Panc1 (cell line): Measurements from ENCODE around the gene CFAP69. TPM values are rescaled to one million over a fixed set of nuclear protein-coding genes. Genes with fewer than 3 reads are reported as not detected.

ENCODE experiments used
- ATAC-seq: fragments of 200-7000 bp; cut with Tn5 transposase; 2 replicates; pipeline ENCODE4 v1.9.1; 2020; ENCODE audit warnings: mild to moderate bottlenecking, moderate library complexity
- BruUV-seq: library from RNA; stranded (reverse); fragments of 400-500 nt; replicated peaks from 2 replicates; lab custom pipeline; 2021; lab: Mats Ljungman, UMichigan
- CTCF ChIA-PET: fragments of 300-600 bp; sonication (Branson Sonifier 250); formaldehyde crosslinking; loops from one replicate; lab custom pipeline; 2022; ENCODE audit warnings: antibody characterized with exemption; lab: Charles Lee
- POLR2A ChIA-PET: fragments of 300-600 bp; sonication (Branson Sonifier 250); formaldehyde crosslinking; loops from one replicate; lab custom pipeline; 2022; ENCODE audit warnings: antibody characterized with exemption; lab: Charles Lee
- DNase-seq: peaks from one replicate; pipeline ENCODE4 v3.0.0-alpha.2; 2010; ENCODE audit warnings: low read depth, low spot score
- H3K27ac ChIP-seq: 2 replicates; pipeline ENCODE4 v1.5.1; 2011; ENCODE audit warnings: mild to moderate bottlenecking, low read length, inconsistent platforms
- H3K27me3 ChIP-seq: fragments of 200-500 bp; sonication (Bioruptor generic); 2 replicates; pipeline ENCODE4 v1.6.0; 2014; ENCODE audit warnings: low read length, inconsistent platforms; ENCODE audit not compliant: control insufficient read depth, insufficient read depth
- H3K36me3 ChIP-seq: fragments of 200-500 bp; sonication (Bioruptor generic); 2 replicates; pipeline ENCODE4 v1.5.1; 2014; ENCODE audit warnings: inconsistent platforms, mild to moderate bottlenecking, low read length, moderate library complexity; ENCODE audit not compliant: control insufficient read depth, insufficient read depth
- H3K4me1 ChIP-seq: 2 replicates; pipeline ENCODE4 v1.5.1; 2011; ENCODE audit warnings: inconsistent platforms, mild to moderate bottlenecking, low read length, moderate library complexity; ENCODE audit not compliant: control insufficient read depth, insufficient read depth
- H3K4me3 ChIP-seq, 2 experiments: 2 replicates each; pipeline ENCODE4 v1.5.1; 2011 to 2012; ENCODE audit warnings: low read depth in 2 of 2, low read length in 2 of 2, mild to moderate bottlenecking in 2 of 2, inconsistent platforms in 1 of 2, moderate library complexity in 1 of 2
- H3K9me3 ChIP-seq: fragments of 200-500 bp; sonication (Bioruptor generic); 2 replicates; pipeline ENCODE4 v1.5.1; 2014; ENCODE audit warnings: low read depth, mild to moderate bottlenecking, inconsistent platforms, low read length, moderate library complexity; ENCODE audit not compliant: control insufficient read depth, insufficient read depth
- CTCF ChIP-seq: fragments of 450-650 bp; IDR thresholded peaks from 2 replicates; pipeline ENCODE4 v1.5.1; 2017; ENCODE audit warnings: mild to moderate bottlenecking
- POLR2AphosphoS5 ChIP-seq: IDR thresholded peaks from 2 replicates; pipeline ENCODE4 v1.6.1; 2012; ENCODE audit warnings: mild to moderate bottlenecking, low read depth, low read length, moderate library complexity
- REST ChIP-seq, 2 experiments: IDR thresholded peaks; 2 replicates each; pipeline ENCODE4 v1.6.1; 2011 to 2012; ENCODE audit warnings: low read depth in 2 of 2, control low read depth in 1 of 2, low read length in 1 of 2, mild to moderate bottlenecking in 1 of 2, moderate library complexity in 1 of 2; ENCODE audit not compliant: insufficient read depth in 1 of 2
- SIN3A ChIP-seq: IDR thresholded peaks from 2 replicates; pipeline ENCODE4 v1.6.1; 2012; ENCODE audit warnings: low read depth, mild to moderate bottlenecking, low read length, moderate library complexity, borderline replicate concordance; ENCODE audit not compliant: insufficient read depth
- TCF7L2 ChIP-seq: IDR thresholded peaks from 2 replicates; pipeline ENCODE4 v1.6.1; 2011; ENCODE audit warnings: mild to moderate bottlenecking, low read depth, low read length, inconsistent platforms
- in situ Hi-C: cut with HindIII; loops from 2 replicates; pipeline ENCODE4 v1.10.0; 2016; ENCODE audit warnings: low sequenced_read_pairs, low pct_unique_long_range_greater_than_20kb
- intact Hi-C: fragments of 100-400 bp; cut with micrococcal nuclease; formaldehyde crosslinking; loops from one replicate; pipeline ENCODE4 v1.10.0; 2022; ENCODE audit not compliant: unreplicated experiment
- total RNA-seq: library from RNA; stranded (reverse); gene quantifications from one replicate; pipeline ENCODE4 v1.2.1, GENCODE V29; 2021; ENCODE audit not compliant: unreplicated experiment

Gene CFAP69
- total RNA-seq, 1 experiment from 2014 or later, result 0.51 TPM

GRCh38 chr7:90236721-90237289, 8.2 kb upstream of the CFAP69 start:
- no peak for ATAC-seq
- POLR2A ChIA-PET, result no interaction called here
- H3K27me3 ChIP-seq, result no peaks in the 10 kb centered on the region
- intact Hi-C loops (no loop called here), in situ Hi-C loops (no loop called here)
- TF ChIP-seq SIN3A, result no peak
- TF ChIP-seq REST (IDR thresholded peaks at IDR 0.05; ENCODE audit: insufficient read depth in 1 of 2, low read depth in 2 of 2, low read length in 1 of 2), result no peak
- no peak for TF ChIP-seq POLR2AphosphoS5
- no peak; the same call in 1 of the 2 replicates for TF ChIP-seq CTCF
- TF ChIP-seq TCF7L2, result no peak
- H3K27ac ChIP-seq, result no peak overlapping the region
- no peak for DNase-seq
- no peak overlapping the region for H3K4me3 ChIP-seq
- no TSS peak for BruUV-seq
- peaks cover 4% of the 10 kb centered on the region; the same call in 1 of the 2 replicates for H3K4me1 ChIP-seq
- H3K9me3 ChIP-seq, result no peaks in the 10 kb centered on the region
- no peaks in the 10 kb centered on the region for H3K36me3 ChIP-seq
- CTCF ChIA-PET, result no interaction called here

- in situ Hi-C loops (no loop called here), intact Hi-C loops (no loop called here)
- no peak overlapping the region for H3K27ac ChIP-seq
- TF ChIP-seq POLR2AphosphoS5 (no peak), CTCF (no peak), REST (IDR thresholded peaks at IDR 0.05; ENCODE audit: insufficient read depth in 1 of 2, low read depth in 2 of 2, low read length in 1 of 2) (no peak), SIN3A (no peak)
- peaks cover 4% of the 10 kb centered on the region; the same call in 1 of the 2 replicates for H3K4me1 ChIP-seq
- no peaks in the 10 kb centered on the region for H3K27me3 ChIP-seq
- BruUV-seq, result no TSS peak
- no peak overlapping the region for H3K4me3 ChIP-seq
- no peak for ATAC-seq
- H3K36me3 ChIP-seq, result no peaks in the 10 kb centered on the region
- ChIA-PET CTCF (no interaction called here), POLR2A (no interaction called here)
- H3K9me3 ChIP-seq, result no peaks in the 10 kb centered on the region
- no peak for DNase-seq
Measured at GRCh38 chr7:90238022-90238421, 7.0 kb upstream of the CFAP69 start.
